ENCODE data around the gene CACNA1C.

Gene CACNA1C

DNA sequence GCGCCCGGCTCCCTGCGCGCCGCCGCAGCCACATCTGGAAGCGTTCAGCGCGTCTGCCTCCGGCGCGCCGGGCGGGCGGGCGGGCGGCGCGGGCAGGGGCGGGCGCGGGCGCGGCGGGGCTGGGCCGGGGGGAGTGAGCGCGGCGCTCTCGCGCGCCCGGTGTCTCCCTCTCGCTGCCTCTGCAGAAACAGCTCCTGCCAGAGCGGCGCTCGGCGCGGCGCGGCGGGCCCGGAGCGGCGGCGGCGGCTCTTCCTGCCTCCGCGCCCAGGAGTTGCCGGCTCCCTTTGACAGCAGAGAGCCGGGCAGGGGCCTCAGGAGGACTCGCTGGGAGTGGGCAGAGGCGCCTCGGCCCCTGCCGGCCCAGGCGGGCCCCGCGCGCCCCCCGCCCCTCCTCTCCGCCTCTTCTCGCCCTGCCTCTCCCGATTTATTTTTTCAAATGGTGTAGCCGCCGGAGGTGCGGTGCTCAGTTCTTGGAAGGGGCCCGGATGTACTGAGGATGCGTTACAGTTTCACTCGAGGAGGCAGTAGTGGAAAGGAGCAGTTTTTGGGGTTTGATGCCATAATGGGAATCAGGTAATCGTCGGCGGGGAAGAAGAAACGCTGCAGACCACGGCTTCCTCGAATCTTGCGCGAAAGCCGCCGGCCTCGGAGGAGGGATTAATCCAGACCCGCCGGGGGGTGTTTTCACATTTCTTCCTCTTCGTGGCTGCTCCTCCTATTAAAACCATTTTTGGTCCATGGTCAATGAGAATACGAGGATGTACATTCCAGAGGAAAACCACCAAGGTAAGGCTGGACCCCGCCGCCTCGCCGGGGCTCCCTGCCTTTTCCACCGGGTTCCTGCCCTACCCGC lies at the start of gene CACNA1C:
CACNA1C (plus strand) TSS at position 162 of the 853 bp plus-strand sequence; CDS start at position 738, 576 bp downstream.
- DNase-seq, result peak; percentile 53

DNA sequence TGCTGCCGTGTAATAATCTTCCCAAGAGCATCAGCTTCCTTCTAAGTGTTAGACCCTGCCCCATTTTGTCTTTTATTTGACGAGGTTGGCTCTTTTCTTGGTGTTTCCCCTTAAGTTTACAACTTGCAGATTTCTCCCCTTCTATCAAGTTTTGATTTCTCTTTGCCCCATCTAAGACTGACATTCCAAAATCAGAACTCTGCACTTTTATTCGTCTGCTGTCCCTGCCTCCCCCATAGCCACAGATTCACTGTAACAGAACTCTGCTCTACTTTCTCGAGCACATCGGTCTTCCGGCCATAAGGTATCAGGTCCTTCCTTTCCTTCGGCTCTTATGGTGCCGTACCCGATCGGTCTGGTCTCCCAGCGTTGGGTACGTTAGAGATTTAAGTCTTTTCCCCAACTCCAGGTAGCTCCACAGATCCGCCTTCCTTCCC lies 49.1 kb upstream of the CACNA1C start:
- DNase-seq, result no peak

GRCh38 chr12:2004113-2004929 lies 48.5 kb upstream of the CACNA1C start, which contains the start of gene DCP1B:
TSS of gene DCP1B (minus strand) at chr12:2004457. CDS start at chr12:2004431, 26 bp downstream.
- DNase-seq, result peak; percentile 93

DNA sequence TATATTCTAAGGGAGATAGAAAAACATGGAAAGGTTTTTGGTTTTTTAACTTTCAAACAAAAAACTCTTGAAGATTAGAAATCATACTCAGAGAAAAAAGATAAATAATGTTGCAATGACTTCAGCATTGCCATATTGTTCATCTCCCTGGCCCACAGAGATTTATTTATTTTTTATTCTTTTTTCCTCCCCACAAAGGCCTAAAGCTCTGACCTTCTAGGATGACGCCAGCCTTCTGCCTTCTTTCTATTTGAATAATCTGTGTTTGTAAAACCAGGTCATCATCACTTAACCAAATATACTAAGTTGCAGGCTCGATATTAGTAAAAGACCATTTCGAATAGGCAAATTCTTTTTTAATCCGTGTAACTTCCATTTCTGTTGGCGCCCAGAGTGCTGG lies 44.1 kb upstream of the CACNA1C start:
- DNase-seq, result no peak

DNA sequence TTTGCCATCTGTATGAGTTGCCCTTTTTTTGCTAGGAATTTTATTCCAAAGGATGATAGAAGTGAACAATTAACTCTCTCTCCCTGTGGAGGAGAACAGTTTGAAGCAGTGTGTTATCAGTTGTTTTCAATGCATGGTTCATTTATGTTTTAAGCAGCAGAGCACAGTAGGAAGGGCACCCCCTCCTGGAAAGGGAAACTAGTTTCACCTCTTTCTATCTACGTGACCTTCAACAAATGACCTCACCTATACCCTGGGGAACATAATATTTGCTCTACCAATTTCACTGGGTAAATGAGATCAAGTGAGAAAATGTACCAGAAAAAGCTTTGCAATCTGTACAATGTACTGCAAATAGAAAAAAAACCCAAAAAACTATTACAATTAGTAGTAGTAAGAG lies 43.2 kb upstream of the CACNA1C start:
- no peak for DNase-seq

GRCh38 chr12:2011643-2012607 lies 40.9 kb upstream of the CACNA1C start:
- no peak for DNase-seq

DNA sequence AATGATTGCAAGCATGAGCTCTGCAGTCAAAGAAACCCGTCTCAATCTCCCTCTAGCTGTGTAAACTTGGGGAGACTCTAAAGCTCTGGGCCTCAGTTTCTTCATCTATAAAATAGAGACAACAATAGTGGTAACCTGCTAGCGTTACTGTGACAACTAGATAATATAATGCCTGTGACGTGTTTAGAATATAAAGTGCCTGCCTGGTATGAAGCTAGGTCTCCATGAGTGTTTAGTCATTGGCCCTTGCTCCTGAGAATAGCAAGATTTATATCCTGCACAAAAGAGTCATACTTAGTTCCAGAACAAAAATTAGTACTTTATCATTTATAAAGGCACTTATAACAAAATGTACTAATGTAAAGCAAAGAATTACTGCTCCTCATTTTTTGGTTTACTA lies 39.7 kb upstream of the CACNA1C start:
- DNase-seq, result no peak

GRCh38 chr12:2013527-2014223 lies 39.1 kb upstream of the CACNA1C start:
- DNase-seq, result no peak

GRCh38 chr12:2014231-2014630 lies 38.6 kb upstream of the CACNA1C start:
- DNase-seq, result no peak

DNA sequence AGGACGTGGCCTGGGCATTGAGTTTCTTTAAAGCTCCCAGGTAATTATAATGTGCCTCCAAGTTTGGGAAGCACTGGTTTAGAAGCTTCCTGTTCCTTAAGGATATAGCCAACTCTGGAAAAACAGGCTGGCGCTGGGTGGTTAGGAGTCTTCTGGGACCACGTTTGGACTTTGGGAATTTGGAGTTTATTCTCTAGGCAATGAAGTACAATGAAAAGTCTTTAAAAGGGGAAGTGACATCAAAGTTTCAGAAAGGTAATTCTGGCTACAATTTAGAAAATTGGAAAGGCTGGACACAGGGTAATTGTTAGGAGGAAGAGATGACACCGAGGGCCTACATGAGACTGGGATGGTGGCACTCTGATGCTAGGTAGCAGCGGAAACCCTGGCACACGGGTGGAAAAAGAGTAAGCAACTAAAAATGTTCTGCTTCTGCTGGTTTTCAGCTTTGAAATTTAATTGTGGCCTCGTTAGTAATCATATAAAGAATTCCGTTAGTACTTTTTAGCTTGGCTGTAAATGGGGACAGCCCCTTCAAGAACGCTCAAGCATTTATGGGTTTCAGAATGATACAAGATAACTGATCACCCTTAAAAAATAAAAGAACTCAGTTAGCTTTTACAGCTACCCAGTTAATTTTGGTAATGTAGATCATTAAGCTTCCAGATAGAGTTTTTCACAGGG lies 35.8 kb upstream of the CACNA1C start:
- DNase-seq, result no peak

- no peak for DNase-seq
Measured at GRCh38 chr12:2017546-2018337, 35.0 kb upstream of the CACNA1C start.

DNA sequence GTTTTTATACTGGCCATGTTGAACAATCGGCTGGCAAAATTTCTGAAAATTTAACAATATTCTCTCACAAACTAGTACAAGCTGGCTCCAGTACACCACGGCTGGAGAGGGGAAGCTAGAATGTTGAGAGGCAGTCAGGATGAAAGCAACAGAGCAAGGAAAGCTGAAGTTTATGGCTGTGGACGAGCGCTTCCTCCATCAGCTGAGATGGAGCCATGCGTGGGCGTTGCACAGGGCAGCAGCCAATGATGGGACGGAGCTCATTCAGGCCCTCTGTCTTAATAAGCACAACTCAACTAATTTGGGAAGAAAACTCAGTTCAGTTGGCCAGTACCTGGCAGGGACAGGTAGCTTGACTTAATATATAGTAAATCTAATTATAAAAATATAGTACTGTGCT lies 34.4 kb upstream of the CACNA1C start:
- no peak for DNase-seq

- DNase-seq, result no peak
Measured at GRCh38 chr12:2019126-2019525, 33.7 kb upstream of the CACNA1C start.

GRCh38 chr12:2020511-2020910 lies 32.3 kb upstream of the CACNA1C start:
- no peak for DNase-seq

DNA sequence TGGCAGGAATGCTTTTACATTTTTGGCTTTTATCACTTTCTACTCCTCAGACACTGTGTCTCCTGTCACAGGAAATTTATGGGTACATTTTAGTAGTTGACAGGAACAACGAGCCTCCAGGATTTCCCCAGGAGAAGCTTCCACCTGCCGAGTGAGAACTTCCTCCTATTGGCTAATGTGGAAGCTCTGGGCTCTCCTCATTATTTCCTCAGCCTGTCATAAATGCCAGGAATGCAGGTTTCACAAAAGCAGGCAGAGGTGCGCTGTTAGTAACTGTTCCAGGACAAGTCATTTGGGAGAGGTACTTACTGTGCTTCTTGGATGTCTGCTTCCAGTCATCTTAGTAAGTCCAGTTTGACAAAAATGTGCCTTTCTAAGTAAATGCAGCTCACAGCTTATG lies 29.4 kb upstream of the CACNA1C start:
- DNase-seq, result no peak

DNA sequence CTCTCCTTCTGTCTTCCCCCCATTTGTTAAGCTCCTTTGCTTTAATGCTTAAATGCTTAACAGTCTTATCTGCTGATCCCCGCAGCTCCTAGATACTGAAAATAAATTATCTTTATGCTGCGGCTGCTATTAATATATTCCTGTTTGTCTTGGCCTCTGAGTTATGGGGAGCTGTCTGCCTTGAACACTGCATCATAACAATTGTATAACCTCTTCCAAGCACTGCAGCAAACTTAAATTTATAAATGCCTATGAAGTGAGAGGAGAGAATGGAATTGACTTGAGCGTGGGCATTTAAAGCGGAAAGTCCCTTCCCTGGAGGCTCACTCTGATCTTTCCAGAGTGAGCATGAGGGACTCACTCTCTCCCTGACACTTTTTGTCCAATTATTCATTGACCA lies 25.4 kb upstream of the CACNA1C start:
- no peak for DNase-seq

GRCh38 chr12:2029851-2030250 lies 22.9 kb upstream of the CACNA1C start:
- DNase-seq, result no peak

DNA sequence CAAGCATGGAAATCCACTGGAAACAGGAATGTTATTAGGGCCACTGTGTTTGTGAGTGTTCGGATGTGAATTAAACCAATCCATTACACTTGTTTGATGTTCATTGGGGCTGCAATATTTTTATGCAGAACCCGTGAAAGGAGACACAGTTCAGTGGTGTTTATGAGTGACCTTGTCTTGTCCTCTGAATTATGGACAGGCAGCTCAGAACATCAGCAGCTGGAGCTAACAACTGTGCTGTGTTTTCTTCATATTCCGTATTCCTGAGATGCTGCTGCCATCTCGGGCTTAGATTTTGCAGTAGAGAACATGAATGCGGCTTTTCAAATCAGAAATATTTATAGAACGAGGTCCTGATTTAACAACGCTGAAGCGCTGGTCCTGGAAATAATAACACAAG lies 20.3 kb upstream of the CACNA1C start:
- no peak for DNase-seq

DNA sequence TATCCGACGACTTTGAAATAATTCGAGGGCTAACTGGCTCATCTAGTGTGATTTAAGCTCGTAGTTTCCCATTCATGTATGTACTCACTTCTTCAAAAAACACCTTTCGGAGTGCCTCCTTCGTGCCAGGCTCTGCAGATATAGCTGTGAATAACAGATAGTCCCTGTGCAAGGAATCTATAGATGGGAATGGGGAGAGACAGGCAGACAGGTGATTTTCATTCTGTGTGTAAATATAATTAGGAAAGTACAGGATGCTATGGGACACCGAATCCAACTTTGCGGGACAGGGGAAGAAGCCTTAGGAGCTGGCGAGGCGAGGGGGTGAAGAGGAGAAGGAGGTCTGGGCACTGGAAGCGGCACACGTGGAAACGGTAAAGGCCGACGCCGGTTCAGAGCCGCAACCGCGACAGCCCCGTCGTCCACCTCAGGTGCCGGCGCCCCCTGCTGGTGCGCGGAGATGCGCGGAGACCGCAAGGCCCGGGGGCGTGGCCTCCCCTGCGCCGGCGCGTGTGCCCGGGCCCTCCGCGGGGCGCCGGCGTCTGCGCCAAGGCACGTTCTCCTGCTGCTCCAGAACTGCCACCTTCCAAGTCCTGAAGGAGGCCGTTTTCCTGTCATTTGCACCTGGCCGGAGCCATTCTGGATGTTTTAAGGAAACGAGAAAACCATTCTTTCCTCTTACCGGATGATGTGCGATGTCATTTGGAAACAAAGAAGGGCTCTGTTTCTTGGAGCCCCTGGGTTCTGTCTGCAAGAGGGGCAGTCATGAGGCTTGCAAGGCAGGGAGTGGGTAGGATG lies 18.0 kb upstream of the CACNA1C start:
- DNase-seq, result peak; percentile 91

Data from RPMI8226 (cell line).